GM21360 (cell line): Measurements from ENCODE around the gene REV1.

ENCODE experiments used
- ATAC-seq: cut with Tn5 transposase; IDR thresholded peaks from one replicate; pipeline ENCODE4 v1.9.1; 2021; ENCODE audit warnings: mild to moderate bottlenecking, moderate library complexity; ENCODE audit not compliant: unreplicated experiment

Gene REV1

GRCh38 chr2:99404797-99405669 is 84.8 kb downstream of the REV1 start:
- no peak for ATAC-seq

GRCh38 chr2:99404039-99404796 is 85.6 kb downstream of the REV1 start:
- ATAC-seq, result no peak

- no peak for ATAC-seq
These were observed 86.3 kb downstream of the REV1 start for GRCh38 chr2:99403524-99403923.

- ATAC-seq, result no peak
These were observed 86.7 kb downstream of the REV1 start for GRCh38 chr2:99403084-99403483.

- no peak for ATAC-seq
These were observed 88.0 kb downstream of the REV1 start for GRCh38 chr2:99401841-99402240.

GRCh38 chr2:99399795-99400194 is 90.0 kb downstream of the REV1 start:
- no peak for ATAC-seq

GRCh38 chr2:99399063-99399462 is 90.8 kb downstream of the REV1 start:
- no peak for ATAC-seq

GRCh38 chr2:99398303-99398702 is 91.5 kb downstream of the REV1 start:
- ATAC-seq, result no peak

- no peak for ATAC-seq
These were observed 92.4 kb downstream of the REV1 start for GRCh38 chr2:99397266-99397920.

GRCh38 chr2:99395589-99396130 is 94.2 kb downstream of the REV1 start:
- no peak for ATAC-seq

- ATAC-seq, result no peak
These were observed 99.9 kb downstream of the REV1 start for GRCh38 chr2:99389946-99390345.

- no peak for ATAC-seq
These were observed 100.4 kb downstream of the REV1 start for GRCh38 chr2:99389371-99389770.

GRCh38 chr2:99388892-99389291 is 100.9 kb downstream of the REV1 start:
- no peak for ATAC-seq

- ATAC-seq, result no peak
These were observed 103.8 kb downstream of the REV1 start for GRCh38 chr2:99386011-99386410.

GRCh38 chr2:99382143-99382542 is 107.7 kb downstream of the REV1 start:
- no peak for ATAC-seq

- no peak for ATAC-seq
These were observed 109.3 kb downstream of the REV1 start for GRCh38 chr2:99380376-99381010.

- ATAC-seq, result no peak
These were observed 111.9 kb downstream of the REV1 start for GRCh38 chr2:99377879-99378278.

- ATAC-seq, result no peak
These were observed 113.5 kb downstream of the REV1 start for GRCh38 chr2:99376254-99376864.

GRCh38 chr2:99374747-99375146 is 115.1 kb downstream of the REV1 start:
- ATAC-seq, result no peak

GRCh38 chr2:99373144-99373543 is 116.7 kb downstream of the REV1 start:
- no peak for ATAC-seq
